HG02678 (cell line): ENCODE results near the gene TTLL9.

Experiments
- ATAC-seq: cut with Tn5 transposase; IDR thresholded peaks from one replicate; pipeline ENCODE4 v1.9.1; 2021; ENCODE audit warnings: mild to moderate bottlenecking, moderate library complexity; ENCODE audit not compliant: unreplicated experiment

Gene TTLL9

DNA sequence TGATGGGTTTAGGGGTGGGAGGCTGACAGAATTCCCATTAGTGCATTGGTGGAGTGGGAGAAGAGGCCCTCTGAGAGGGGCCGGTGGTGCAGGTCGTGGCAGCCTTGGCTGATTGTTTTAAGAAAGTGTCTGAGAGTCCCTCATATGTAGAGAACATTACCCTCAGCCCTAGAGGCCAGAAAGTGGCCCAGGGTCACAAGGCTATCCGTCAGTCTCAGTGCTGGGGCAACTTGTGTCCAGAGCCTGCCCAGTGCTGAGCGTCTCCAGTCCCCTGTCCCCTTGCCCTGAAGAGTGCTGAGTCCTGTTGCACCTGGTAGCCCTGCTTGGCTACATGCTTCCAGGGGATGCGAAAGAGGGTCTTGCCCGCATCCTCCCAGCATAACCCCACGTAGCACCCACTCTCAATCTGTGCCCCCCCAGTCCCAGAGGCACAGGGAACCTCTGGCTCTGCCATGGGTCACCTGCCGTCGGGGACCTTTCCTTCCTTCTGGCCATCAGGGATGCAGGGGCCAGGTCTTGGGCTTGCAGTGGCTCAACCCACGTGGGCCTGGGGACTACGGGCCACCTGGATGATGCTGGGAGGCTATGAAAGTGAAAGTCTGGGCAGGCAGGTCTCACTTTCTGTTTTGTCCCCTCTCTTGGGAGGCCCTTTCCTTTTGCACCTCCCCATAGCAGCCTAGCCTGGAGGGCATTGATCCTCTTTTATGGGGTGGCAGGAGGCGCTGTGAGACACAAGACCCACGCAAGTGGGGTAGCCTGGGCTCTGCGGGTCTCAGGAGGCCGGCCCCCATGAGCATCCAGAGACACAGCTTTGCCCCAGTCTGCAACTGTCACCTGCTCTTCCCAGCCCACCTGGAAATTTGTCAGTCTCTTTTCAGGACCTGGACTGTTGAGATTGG is 12.3 kb upstream of the TTLL9 start:
- no peak for ATAC-seq

DNA sequence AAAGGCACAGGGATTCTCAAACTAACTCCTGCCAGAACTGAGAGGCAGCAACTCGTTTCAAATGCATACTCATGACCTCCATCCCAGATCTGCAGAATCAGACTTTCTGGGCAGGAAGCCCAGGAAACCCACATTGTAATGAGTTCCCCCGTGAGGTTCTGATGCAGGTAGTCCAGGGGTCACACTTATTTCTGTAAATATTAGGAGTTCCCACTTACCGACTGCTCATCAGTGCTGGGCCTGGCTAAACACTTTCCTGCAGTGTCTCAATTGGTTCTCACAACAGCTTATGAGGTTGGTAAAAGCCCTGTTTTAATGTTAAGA is 11.7 kb upstream of the TTLL9 start:
- no peak for ATAC-seq

DNA sequence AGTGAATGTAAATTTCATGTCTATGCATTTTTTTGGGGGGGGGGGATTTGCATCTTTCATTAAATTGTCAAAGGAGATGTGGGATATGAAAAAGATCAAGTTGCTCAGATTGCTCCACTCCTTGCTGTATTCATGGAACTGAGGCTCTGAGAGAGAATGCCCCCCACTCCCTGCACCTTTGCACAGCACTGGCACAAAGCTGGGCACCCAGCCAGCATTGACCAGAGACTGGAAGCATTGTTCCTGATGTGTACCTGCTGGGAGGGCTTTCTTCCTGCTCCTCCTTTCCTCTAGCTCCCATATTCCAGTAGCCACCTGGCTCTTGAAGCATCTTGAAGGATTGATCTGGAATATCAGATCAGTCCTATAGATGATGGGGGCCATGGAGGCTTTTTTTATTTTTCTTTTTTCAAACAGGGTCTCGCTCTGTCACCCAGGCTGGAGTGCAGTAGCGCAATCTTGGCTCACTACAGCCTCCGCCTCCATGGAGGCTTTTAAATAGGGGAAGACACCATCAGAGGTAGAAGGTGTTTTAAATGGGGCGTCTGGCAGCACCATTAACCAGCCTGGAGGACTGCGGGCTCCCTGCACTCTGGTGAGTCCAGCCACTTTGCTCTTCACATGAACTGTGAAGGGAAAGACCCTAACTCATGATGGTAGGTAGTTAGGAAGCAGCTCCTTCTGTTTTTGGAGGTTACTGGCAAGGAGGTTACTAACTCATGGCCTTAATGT is 11.0 kb upstream of the TTLL9 start:
- no peak for ATAC-seq

DNA sequence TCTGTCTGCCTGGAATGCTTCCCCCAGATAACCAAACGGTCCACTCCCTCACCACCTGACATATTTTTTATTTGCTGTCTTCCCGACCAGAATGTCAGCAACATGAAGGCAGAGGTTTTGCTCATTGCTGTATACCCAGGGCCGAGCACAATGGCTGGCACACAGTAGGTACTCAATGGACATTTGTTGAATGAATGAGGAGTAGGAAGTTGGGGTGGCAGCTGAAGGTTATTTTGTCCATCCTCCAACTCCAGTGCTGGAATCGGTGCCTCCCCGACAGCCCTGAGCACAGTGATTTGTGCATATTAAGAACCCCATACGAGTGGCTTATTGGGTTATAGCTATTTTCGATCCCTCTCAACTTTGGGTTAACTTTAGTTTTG is 10.4 kb upstream of the TTLL9 start:
- ATAC-seq: no peak

DNA sequence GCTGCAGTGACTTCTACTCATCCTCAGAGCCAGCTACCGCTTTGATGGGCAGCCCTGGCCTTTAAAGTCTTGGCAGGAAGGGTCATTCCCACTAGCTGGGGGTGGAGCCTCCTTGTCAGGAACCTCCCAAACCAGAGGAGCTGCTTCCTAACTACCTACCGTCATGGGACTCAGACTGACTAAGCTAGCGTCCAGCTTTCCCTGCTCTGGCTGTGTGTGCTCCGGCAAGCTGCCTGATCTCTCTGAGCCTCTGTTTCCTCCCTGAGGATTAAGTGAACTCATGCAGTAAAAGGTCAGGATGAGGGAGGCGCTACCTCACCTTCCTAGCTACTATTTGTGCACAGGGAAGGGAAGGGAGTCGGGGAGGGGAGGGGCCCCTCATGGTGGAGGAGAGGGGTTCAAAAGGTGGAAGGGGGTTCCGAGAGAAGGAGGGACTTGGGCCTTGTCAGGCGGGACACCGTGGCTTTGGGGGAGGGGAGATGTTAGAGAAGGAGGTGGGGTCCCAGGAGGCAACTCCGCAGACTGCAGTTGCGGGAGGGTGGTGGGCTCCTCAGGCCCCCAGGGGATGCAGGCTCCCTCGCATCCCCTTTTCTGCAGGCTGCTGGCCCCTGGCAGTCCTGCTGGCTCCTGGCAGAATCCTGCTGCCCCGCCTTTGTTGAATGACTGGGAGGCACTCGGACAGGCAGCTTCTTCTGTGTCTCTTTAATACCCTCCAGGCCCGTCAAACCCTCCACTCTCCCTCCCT is 9.9 kb upstream of the TTLL9 start:
- ATAC-seq: no peak

DNA sequence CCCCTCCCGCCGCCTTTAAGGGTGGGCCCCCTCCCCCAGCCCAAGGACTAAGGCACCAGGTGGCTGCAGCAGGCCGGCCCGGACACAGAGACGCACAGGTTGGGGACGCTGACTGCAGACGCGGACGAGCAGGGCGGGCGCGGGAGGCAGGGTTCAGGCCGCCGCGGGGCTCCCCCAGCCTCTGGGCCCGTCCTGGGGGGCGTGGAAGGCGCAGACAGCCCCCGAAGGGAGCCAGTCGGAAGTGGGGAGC is 9.4 kb upstream of the TTLL9 start:
- peak; percentile 35 for ATAC-seq

DNA sequence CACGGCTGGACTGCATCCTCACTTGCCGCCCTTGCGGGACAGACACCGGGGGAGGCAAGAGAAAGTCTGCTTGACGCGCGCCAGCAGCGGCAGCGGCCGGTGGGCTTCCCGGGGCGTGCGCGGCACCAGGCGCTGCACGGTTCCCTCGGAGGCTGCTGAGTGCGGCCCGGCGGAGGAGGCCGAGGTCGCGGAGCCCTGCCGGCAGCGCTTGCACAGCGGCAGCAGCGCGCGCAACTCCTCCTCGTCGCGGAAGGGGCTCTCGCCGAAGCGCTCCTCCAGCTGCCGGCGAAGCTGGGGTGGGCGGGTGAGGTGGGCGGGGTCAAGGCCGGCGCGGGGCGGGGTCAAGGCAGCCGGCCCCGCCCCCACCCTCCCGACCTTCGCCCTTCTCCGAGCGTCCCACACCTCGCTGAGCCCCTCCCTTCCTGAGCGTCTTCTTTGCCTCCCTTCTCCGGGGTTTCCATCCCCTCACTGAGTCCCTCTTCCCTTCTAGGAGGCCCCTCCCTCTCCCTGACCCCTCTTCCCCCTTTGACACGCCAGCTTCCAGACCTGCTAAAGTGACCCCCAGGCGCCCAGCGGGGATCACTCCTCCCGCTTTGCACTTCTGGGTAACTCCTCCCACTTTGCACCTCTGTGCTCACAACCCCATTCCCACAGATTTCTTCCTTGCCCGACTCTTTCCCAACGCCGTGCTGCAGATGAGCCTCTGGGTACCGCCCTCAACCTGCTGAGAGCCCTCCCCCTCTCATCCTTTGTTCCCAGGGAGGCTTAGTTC is 8.9 kb upstream of the TTLL9 start:
- ATAC-seq: peak; percentile 64

DNA sequence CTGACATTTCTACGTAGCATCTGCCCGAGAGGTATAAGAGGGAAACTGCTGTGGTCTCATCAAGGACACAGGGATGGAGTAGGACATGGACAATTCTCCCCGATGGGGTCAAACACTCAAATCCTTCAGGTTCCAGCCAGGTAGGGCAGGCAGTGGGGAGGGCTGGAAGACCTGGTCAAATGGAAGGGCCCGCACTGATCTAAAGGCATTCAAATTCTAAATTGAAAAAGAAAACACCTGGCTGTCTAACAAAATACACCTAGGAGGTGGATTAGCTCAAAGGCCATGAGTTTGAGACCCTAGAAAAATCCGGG is 8.3 kb upstream of the TTLL9 start:
- no peak for ATAC-seq

DNA sequence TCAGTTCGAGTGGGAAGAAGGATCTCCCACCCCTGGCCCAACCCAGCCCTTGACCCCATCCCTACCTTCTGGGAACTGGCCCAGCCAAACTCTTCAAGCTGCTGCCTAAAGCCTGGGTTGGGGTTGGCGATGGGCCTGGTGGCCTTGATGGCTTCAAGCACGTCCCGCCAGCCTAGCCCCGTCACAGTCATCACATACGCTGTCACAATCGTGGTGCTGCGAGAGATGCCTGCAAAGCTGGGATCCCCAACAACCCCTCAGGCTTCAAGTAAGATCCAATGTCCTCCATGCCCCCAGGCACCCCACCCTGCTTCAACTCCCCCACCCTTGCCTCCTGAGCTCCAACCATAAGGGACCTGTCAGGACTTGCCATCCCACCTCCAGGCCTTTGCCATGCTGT is 7.9 kb upstream of the TTLL9 start:
- ATAC-seq: no peak

DNA sequence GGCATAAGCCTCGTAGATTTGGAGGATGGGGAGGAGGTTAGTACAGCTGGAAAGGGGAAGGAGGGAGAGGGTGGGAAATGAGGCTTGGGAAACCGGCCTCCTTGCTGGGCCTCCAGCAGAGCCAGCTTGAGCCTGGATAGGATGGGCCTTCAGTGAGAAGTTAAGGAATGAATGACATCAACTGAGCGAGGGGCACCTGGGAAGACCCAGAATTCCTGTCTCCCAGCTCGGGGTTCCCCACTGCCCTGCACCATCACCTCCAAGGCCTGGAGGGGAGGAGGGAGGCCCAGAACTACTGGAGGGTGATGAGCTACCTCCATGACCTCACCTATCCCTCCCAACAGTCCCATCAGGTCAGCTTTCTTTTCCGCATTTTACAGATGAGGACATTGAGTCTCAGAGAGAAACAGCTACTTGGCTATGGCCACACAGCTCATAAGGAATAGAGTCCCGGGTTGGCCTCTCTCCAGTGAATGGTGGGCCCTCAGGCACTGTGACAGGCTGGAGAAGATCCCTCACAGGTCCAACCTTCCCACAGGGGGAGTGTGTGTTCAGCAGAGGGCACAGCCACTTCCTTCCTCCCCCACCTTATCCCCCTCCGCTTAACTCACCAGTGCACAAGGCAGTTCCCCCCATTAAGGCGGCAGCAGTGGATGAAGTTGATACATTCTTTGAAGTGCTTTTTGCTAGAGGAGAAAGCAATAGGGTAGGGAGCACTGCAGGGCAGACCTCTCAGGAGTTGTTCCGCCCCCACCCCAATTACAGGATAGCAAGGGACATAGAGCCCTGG is 6.9 kb upstream of the TTLL9 start:
- ATAC-seq: no peak

DNA sequence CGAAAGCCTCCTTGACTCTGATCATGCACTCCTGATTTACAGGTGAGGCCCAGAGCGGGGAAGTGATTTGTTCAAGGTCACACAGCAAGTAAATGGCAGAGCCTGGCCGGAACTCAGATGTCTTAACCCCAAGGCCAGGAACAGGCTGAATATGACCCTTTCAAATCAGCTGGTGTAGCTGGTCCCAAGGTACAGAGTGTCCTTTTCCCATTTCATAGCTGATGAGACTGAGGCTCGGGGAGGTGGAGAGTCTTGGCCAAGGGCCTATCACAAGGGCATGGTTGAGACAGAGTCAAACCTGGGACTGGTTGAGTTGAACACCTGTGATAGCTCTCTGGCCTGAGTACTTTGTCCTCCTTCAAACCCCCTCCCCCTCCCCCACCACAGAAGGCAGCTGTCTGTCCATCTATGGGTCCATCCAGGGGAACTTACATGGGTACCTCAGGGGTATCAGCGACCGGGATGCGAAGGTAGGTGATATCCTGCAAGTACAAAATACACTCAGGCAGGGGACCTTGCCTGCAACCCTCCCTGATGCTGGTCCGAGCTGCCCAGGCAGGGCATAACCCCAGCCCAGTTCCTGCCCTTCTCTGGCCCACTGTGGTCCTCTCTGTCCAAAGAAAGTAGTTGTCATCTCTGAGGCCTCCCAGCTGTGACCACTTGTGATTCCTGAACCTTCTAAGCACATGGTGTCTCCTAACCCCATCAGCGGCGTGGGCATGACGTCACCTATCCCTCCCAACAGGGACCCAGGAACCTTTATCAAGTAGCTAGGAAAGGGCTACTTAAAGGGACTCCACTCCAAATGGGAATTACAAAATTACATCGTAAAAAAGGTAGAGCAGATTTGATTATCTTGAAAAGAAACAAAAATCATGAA is 5.7 kb upstream of the TTLL9 start:
- no peak for ATAC-seq

DNA sequence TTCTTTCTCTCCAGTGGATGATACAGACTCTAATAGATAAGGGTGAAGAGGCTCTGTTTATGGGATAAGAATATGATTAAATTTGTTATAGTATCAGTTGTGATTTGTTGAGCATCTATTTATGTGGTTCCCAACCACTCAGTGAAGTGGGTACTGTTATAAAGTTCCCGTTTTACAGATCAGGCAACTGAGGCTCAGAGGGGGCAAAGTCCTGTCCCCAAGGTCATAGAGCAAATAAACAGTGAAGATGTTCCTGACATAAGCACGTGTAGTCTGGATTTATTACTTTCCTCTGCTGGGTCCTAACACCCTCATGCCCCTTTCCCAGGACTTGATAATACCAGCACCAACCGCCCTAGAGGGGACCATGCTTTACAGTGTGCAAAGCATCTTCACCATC is 4.2 kb upstream of the TTLL9 start:
- ATAC-seq: no peak

DNA sequence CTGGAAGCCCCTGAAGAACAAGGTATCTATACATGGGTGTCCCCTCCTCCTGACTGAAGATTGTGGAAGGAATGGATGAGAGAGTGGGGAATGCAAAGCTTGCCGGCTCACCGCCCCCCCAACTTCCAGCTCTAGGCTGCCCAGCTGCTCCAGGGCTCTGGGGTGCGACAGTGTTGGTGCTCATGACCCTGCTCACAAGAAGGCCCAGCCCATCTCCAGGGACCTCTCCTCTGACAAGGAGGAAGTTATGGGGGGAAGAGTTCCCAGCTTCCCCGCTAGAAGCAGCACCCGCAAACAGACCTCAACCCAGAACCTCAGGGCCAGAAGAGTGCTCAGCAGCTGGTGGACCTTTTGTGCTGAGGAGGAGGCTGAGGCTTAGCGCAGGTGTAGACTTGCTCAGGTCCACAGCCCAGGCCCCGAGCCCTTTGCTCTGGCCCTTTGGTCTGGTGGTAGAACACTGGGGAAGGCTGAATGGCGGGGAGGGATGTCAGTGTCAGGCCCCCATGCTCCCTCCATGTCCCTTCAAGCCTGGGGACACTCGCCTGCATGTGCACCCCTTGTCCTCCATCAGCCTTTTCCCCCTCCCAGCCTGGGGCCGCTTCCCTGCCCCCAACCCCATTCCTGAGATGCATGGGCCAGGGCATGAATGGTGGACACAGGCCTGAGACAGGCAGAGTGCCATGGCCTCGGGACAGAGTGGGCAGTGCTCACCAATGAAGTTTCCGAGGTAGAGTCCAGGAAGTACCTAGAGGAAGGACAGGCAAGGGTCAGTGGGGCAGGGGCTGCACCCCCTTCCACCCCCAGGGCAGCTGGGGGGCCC is 1.4 kb upstream of the TTLL9 start:
- no peak for ATAC-seq

DNA sequence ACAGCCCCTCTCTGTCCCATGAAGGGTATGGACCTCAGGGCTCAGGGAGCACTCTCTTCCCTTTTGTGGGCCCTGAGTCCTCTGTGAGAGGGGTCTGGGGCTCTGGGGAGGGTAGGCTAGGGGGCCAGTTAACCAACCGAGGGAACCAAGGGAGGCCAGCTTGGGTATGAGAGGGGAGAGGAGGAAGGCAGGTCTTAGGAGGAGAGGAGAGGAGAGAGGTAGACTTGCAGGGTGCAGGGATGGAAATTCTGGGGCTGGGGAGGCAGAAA is 827 bp upstream of the TTLL9 start:
- no peak for ATAC-seq

DNA sequence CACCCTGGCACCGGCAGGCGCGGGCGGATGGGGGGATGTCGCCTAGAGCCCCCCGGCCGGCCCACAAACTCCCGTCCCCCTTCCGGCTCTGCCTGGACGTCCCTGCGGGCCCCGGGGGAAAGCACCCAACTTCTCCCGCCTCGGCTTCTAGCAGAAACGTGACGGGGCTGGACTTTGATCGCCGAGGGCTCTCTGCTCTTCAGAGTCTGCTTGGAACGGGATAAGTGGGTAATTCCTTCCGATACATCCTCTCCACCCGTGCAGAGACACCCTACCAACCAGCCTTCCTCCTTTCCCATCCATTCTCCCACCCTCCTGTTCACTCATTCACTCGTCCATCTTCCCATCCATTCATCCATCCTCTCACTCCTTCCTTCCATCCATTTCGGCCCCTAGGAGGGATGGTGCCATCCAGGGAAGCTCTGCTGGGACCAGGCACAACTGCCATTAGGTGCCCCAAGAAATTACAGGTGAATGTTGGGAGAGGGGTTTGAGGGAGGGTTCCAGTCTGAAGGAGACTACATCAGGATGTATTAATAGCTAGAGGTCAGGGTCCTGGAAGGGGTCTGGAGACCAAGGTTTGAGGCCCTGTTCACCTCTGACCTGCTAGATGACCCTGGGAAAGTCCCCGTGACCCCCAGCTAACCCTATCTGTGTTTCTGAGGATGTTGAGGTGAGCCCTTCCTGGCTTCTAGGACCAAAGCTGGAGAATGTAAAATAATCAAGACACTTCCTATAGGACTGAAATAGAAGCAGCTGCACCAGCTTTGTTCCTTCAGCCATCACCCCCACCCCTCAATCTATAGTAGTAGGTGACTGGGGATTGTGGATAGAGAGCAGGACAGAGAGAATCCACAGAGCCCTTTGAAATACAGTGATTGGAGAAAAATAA is 538 bp downstream of the TTLL9 start:
- peak; percentile 23 for ATAC-seq

DNA sequence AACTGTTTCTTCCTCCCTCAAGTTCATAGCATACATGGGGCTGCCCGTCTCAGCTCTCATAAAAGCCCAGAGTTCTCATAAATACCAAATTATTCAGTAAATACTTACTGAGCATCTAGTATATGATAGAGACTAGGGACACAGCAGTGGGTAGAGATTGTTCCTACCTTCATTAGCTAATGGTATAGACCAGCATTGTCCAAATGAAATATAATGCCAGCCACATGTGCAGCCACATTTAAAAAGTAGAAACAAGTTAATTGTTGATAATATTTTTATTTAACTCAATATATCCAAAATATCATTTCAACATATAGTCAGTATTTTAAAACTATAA is 1.2 kb downstream of the TTLL9 start:
- no peak for ATAC-seq

DNA sequence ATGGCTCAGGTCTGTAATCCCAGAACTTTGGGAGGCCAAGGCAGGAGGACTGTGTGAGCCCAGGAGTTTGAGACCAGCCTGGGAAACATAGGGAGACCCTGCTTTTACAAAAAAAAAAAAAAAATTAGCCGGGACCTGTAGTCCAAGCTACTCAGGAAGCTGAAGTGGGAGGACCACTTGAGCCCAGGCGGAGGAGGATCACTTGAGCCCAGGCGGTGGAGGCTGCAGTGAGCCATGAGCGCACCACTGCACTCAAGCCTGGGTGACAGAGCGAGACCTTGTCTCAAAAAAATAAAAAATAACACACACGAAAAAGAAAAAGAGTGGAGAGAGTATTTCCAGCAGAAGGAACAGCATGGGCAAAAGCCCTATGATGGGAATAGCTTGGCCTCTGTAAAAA is 2.0 kb downstream of the TTLL9 start:
- ATAC-seq: no peak

DNA sequence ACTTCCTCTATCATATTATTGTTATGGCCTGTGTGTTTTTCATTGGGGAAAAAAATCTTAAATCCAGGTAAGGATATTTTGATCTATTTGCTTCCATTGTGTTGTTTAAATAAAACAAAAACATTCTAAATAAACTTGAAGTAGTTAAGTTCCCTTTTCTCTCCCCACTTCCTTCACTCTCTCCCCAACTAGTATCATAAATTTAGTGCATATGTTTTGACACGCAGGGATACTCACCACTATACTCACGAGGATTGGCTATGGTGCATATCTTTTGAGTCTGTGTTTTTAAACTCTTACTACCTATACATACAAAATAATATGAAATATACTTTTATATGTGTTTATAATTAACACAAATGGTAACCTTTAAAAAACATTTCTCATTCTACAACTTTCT is 5.2 kb downstream of the TTLL9 start:
- no peak for ATAC-seq
